GM19463 (cell line): ENCODE measurements around the gene SERTAD1.

Source experiments
- ATAC-seq: cut with Tn5 transposase; IDR thresholded peaks from one replicate; pipeline ENCODE4 v1.9.1; 2021; ENCODE audit warnings: mild to moderate bottlenecking, moderate library complexity; ENCODE audit not compliant: unreplicated experiment

The SERTAD1 gene

DNA sequence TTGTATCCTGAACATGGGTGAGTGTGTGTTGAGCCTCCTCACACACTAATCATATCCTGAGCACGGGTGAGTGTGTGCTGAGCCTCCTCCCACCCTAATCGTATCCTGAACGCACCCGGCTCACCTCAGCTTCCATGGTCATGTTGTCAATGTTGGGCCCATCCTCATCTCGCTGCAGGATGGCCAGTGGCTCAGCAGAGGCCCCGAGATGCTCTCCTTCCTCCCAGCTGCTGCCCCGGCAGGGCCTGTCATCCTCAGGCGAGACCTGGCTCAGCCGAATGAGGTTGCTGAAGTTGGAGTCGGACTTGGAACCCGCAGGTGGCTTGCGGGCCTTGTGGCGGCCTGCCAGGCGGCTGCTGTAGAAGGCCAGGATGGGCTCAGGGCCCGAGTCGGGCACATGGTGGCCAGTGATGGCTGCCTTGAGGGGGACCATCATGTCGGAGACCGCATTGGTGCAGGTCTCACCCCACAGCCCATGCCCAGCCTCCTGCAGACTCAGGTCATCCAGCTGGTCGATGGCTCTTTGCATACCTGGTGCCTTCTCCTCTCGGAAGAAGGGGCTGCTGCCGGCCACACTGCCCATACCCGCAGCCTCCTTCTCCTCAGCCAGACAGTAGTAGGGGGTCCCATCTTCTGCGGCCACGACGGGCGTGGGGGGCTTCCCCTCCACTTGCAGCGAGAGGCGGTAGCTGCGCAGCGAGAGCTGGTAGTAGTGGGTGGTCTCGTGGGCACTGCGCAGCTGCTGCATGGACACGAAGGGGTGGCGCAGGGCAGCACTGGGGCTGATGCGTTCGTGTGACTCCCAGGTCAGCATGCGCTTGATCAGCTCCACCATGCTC, 45.4 kb downstream of the SERTAD1 start:
- no peak for ATAC-seq

DNA sequence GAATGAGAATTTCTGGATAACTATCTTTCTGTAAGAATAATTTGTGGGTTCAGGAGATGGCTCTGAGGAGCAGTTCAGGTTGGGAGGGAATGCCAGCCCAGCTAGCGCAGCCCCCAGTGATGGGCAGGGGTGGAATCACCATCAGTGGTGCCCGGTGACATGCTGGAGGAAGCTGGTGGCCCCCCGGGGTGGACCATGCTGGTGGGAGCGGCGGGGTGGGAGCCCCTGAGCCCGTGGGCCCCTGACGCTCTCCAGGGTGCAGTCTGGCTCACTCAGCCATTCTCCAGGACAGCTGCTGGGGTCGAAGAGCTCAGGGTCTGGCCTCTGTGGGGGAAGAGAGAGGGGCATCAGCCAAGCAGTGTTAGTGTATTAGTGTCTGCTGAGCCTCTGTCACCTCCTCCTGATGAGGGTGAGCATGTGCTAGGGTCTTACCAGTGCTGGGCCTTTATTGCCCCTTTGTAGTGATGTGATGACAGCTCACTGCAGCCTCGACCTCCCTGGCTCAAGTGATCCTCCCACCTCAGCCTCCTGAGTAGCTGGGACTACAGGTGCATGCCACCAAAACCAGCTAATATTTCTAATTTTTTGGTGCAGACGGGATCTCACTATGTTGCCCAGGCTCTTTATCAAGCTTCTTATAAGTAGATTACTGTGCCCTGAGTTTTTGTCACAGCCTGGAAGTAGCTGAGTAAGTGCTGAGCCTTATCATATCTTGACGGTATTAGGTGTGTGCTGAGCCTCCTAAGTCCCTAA, 46.2 kb downstream of the SERTAD1 start:
- ATAC-seq = no peak

GRCh38 chr19:40378509-40378908, 47.3 kb downstream of the SERTAD1 start:
- no peak for ATAC-seq

GRCh38 chr19:40377876-40378385, 47.9 kb downstream of the SERTAD1 start:
- ATAC-seq = no peak

DNA sequence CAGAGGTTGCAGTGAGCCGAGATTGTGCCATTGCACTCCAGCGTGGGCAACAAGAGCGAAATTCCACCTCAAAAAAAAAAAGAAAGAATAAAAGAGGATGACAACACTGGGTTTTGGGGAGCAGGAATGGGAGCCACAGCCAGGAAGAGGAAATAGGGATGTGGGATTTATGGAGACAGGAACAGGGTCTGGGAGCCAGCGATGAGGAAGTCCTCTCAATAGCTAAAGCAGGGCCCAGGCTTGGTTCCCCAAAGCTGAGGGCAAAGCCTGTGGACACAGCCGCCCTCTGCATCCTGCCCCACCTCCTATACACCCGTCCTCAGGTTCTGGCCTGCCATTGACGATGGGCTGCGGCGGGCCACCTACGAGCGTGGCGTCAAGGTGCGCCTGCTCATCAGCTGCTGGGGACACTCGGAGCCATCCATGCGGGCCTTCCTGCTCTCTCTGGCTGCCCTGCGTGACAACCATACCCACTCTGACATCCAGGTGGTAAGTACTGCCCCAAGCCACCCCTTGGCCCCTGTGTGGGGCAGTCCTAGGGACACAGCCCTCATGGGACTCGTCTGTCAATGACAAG, 49.4 kb downstream of the SERTAD1 start:
- no peak for ATAC-seq

- ATAC-seq = no peak
Measured at GRCh38 chr19:40374084-40374483, 51.7 kb downstream of the SERTAD1 start.

DNA sequence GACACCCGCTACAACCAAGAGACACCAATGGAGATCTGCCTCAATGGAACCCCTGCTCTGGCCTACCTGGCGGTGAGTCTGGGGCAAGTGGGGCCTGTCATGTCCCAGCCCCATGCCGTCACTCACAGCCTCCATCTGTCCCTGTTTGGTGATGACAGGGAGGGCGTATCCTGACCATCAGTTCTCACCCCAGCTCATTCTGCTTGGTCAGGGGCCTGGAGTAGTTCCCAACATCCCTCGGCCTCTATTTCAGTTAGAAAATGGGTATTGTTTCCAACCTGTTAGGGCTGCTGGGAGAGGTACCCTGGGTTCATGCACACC, 54.0 kb downstream of the SERTAD1 start:
- ATAC-seq = no peak
